ENCODE data around the gene IMPG1.

Gene IMPG1

DNA sequence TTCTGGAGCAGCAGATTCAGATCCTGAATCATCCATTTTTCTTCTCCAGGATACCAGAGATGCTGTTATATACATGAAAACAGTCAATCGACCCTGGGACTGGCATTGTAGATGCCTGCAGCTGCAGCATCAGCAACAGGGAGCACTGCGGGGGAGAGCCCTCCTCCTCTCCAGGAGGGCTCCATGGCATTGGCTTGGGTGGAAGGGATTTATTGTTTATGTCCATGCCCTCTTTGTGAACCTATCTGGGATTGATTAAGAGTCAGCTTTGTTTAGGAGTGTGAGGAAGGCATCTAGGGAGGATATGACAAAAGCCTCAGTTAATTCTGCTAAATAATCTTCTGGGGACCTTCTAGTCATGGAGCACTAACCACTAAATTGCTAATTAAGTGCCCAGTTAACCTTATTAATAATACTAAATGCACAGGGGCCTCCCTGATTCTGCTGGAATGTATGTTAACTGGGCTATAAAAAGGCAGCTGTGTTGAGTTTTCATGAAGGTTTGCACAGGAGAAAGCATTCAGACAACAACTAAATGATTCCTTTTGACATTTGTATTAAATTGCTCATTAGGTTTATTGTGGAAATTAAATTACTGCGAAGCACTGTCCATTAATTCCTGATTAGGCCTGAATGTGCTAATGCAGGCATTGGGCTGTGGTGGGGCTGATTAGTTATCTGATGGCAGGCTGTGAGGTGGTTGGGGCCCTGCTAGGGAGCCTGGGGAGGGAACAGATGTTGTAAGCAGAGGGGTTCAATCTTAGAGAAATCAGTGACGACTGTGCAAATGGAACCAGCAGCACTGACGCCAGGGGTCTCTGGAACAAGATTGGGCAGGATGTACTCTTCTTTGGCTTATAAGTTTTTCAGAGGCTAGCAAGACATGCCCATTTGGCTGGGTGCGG is 57.6 kb downstream of the IMPG1 start:
- H2BK15ac ChIP-seq (ENCODE audit: low read depth, poor library complexity, severe bottlenecking): no peak overlapping the region

DNA sequence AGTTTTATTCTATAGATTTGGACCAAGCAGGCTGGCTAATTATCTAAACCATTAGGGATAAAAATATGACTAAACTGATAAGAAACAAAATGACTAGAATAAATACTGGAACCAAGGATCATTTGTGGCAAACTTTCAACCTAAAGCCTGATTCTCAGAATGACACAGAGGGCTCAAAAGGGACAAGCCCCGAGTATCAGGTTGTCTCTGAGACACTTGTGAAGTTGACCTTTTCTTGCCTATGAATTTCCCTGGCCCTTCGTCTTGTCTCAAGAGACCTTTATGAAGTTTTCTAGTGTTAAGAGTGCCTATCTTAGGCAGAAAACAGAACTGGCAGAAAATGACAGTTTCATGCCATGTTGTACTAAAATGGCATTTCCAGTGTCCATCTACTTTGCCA is 68.3 kb downstream of the IMPG1 start:
- H2BK5ac ChIP-seq (ENCODE audit: low read depth, low read length, poor library complexity, severe bottlenecking): no peak overlapping the region
- no peaks in the 10 kb centered on the region for H3K36me3 ChIP-seq (ENCODE audit: control insufficient read depth in 1 of 2, insufficient read depth in 2 of 2, low read depth in 1 of 2, low read length in 2 of 2)
- no peak overlapping the region for H3K4ac ChIP-seq (ENCODE audit: low read depth in 1 of 2, low read length in 2 of 2)
- H2AFZ ChIP-seq (ENCODE audit: low read depth, low read length): no peak overlapping the region
- no peaks in the 10 kb centered on the region for H3K4me1 ChIP-seq (ENCODE audit: control insufficient read depth, insufficient read depth, low read depth, low read length)
- no peak overlapping the region for H3K14ac ChIP-seq (ENCODE audit: low read length in 2 of 2)
- H3K9me3 ChIP-seq (ENCODE audit: control insufficient read depth, low read length): no peaks in the 10 kb centered on the region
- H3K18ac ChIP-seq (ENCODE audit: low read depth in 1 of 2, low read length in 2 of 2): no peak overlapping the region
- no peak overlapping the region for H2BK15ac ChIP-seq (ENCODE audit: low read depth, poor library complexity, severe bottlenecking)
- H3K27ac ChIP-seq (ENCODE audit: low read length, poor library complexity, severe bottlenecking): no peak overlapping the region
- no peak overlapping the region for H2BK120ac ChIP-seq (ENCODE audit: low read depth, low read length)
- no peak overlapping the region for H3K9ac ChIP-seq (ENCODE audit: low read length)
- H3K79me1 ChIP-seq (replicated peaks; ENCODE audit: low read length, poor library complexity, severe bottlenecking): no peaks in the 10 kb centered on the region
- no peak overlapping the region for H3K4me2 ChIP-seq (ENCODE audit: low read length, poor library complexity, severe bottlenecking)
- no peak overlapping the region for H3K4me3 ChIP-seq (ENCODE audit: insufficient read depth in 1 of 2, low read depth in 1 of 2, low read length in 2 of 2)
- WGBS: 82% methylated on average over 2 of the region's 2 CpGs
- H2BK12ac ChIP-seq (ENCODE audit: low read length in 2 of 2): no peak overlapping the region
- no peak for DNase-seq
- H3K23ac ChIP-seq (ENCODE audit: low read length in 2 of 2): no peak overlapping the region
- no peak overlapping the region for H4K8ac ChIP-seq (ENCODE audit: low read length)
- no peak overlapping the region for H4K91ac ChIP-seq (ENCODE audit: low read length)
- H2AK5ac ChIP-seq (ENCODE audit: low read length, severe bottlenecking): no peak overlapping the region
- no peaks in the 10 kb centered on the region for H3K27me3 ChIP-seq (ENCODE audit: control insufficient read depth in 1 of 2, insufficient read depth in 1 of 2, low read length in 2 of 2)

More for the DNA sequence above, 57.6 kb downstream of the IMPG1 start:
- no peak overlapping the region for H2AK5ac ChIP-seq (ENCODE audit: low read length, severe bottlenecking)
- no peak overlapping the region for H2BK12ac ChIP-seq (ENCODE audit: low read length in 2 of 2)
- H3K18ac ChIP-seq (ENCODE audit: low read depth in 1 of 2, low read length in 2 of 2): no peak overlapping the region
- H3K36me3 ChIP-seq (ENCODE audit: control insufficient read depth in 1 of 2, insufficient read depth in 2 of 2, low read depth in 1 of 2, low read length in 2 of 2): no peaks in the 10 kb centered on the region
- H4K91ac ChIP-seq (ENCODE audit: low read length): no peak overlapping the region
- no peak overlapping the region for H3K4me3 ChIP-seq (ENCODE audit: insufficient read depth in 1 of 2, low read depth in 1 of 2, low read length in 2 of 2)
- H3K4me1 ChIP-seq (ENCODE audit: control insufficient read depth, insufficient read depth, low read depth, low read length): no peaks in the 10 kb centered on the region
- H3K23ac ChIP-seq (ENCODE audit: low read length in 2 of 2): no peak overlapping the region
- H3K4ac ChIP-seq (ENCODE audit: low read depth in 1 of 2, low read length in 2 of 2): no peak overlapping the region
- WGBS: 81% methylated on average over 6 of the region's 6 CpGs
- no peak overlapping the region for H2BK120ac ChIP-seq (ENCODE audit: low read depth, low read length)
- H2AFZ ChIP-seq (ENCODE audit: low read depth, low read length): no peak overlapping the region
- no peak for DNase-seq
- no peaks in the 10 kb centered on the region for H3K27me3 ChIP-seq (ENCODE audit: control insufficient read depth in 1 of 2, insufficient read depth in 1 of 2, low read length in 2 of 2)
- no peak overlapping the region for H2BK5ac ChIP-seq (ENCODE audit: low read depth, low read length, poor library complexity, severe bottlenecking)
- H3K79me1 ChIP-seq (replicated peaks; ENCODE audit: low read length, poor library complexity, severe bottlenecking): no peaks in the 10 kb centered on the region
- H3K27ac ChIP-seq (ENCODE audit: low read length, poor library complexity, severe bottlenecking): no peak overlapping the region
- no peaks in the 10 kb centered on the region for H3K9me3 ChIP-seq (ENCODE audit: control insufficient read depth, low read length)
- H4K8ac ChIP-seq (ENCODE audit: low read length): no peak overlapping the region
- H3K14ac ChIP-seq (ENCODE audit: low read length in 2 of 2): no peak overlapping the region
- H3K9ac ChIP-seq (ENCODE audit: low read length): no peak overlapping the region
- H3K4me2 ChIP-seq (ENCODE audit: low read length, poor library complexity, severe bottlenecking): no peak overlapping the region

DNA sequence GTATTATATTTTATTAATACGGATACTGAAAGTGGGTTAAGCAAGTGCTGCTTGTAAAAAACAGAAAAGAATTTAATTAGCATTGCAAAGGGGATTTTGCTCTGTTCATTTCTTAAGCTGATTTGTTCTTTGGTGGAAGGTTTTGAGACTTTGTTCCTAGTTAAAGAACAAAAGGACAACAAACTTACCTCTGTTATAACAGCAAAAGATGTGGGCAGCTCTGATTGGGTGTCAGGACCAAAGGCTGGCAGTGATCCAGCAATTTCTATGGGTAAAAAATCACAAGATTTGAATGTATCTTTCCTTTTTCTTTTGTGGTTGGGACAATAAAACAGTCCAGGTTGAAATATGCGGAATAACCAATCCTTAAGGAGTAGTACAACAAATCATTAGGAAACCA is 68.8 kb downstream of the IMPG1 start:
- Histone ChIP-seq H3K18ac (ENCODE audit: low read depth in 1 of 2, low read length in 2 of 2) (no peak overlapping the region), H2BK12ac (ENCODE audit: low read length in 2 of 2) (no peak overlapping the region), H3K4me1 (ENCODE audit: control insufficient read depth, insufficient read depth, low read depth, low read length) (no peaks in the 10 kb centered on the region), H3K9ac (ENCODE audit: low read length) (no peak overlapping the region), H3K36me3 (ENCODE audit: control insufficient read depth in 1 of 2, insufficient read depth in 2 of 2, low read depth in 1 of 2, low read length in 2 of 2) (no peaks in the 10 kb centered on the region), H2AK5ac (ENCODE audit: low read length, severe bottlenecking) (no peak overlapping the region), H3K27ac (ENCODE audit: low read length, poor library complexity, severe bottlenecking) (no peak overlapping the region), H3K4ac (ENCODE audit: low read depth in 1 of 2, low read length in 2 of 2) (no peak overlapping the region), H2BK5ac (ENCODE audit: low read depth, low read length, poor library complexity, severe bottlenecking) (no peak overlapping the region), H2AFZ (ENCODE audit: low read depth, low read length) (no peak overlapping the region), H4K91ac (ENCODE audit: low read length) (no peak overlapping the region), H4K8ac (ENCODE audit: low read length) (no peak overlapping the region), H2BK15ac (ENCODE audit: low read depth, poor library complexity, severe bottlenecking) (no peak overlapping the region), H3K4me3 (ENCODE audit: insufficient read depth in 1 of 2, low read depth in 1 of 2, low read length in 2 of 2) (no peak overlapping the region), H2BK120ac (ENCODE audit: low read depth, low read length) (no peak overlapping the region), H3K4me2 (ENCODE audit: low read length, poor library complexity, severe bottlenecking) (no peak overlapping the region), H3K14ac (ENCODE audit: low read length in 2 of 2) (no peak overlapping the region), H3K9me3 (ENCODE audit: control insufficient read depth, low read length) (no peaks in the 10 kb centered on the region), H3K79me1 (replicated peaks; ENCODE audit: low read length, poor library complexity, severe bottlenecking) (no peaks in the 10 kb centered on the region), H3K23ac (ENCODE audit: low read length in 2 of 2) (no peak overlapping the region), H3K27me3 (ENCODE audit: control insufficient read depth in 1 of 2, insufficient read depth in 1 of 2, low read length in 2 of 2) (no peaks in the 10 kb centered on the region)
- 96% methylated on average over 2 of the region's 2 CpGs for WGBS
- DNase-seq: no peak

DNA sequence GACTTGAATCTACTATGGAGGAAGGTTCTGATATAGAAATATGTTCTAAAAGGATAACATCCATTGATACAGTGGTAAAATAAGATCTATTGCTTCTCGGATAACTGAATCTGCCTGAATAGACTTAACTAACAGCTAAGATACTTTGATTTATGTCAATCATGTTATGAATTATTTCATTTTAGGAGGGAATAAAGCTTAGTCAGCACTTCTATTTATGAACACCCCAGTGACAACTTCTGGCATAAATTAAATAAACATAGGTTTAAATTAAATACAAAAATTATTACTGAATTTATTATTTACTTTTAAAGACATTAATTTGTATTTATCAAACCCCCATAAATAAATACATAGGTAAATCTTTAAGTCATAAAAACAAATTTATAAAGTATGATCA is 69.3 kb downstream of the IMPG1 start:
- Histone ChIP-seq H4K91ac (ENCODE audit: low read length) (no peak overlapping the region), H3K14ac (ENCODE audit: low read length in 2 of 2) (no peak overlapping the region), H2BK120ac (ENCODE audit: low read depth, low read length) (no peak overlapping the region), H2BK15ac (ENCODE audit: low read depth, poor library complexity, severe bottlenecking) (no peak overlapping the region), H3K18ac (ENCODE audit: low read depth in 1 of 2, low read length in 2 of 2) (no peak overlapping the region), H3K9me3 (ENCODE audit: control insufficient read depth, low read length) (no peaks in the 10 kb centered on the region), H3K27ac (ENCODE audit: low read length, poor library complexity, severe bottlenecking) (no peak overlapping the region), H2BK5ac (ENCODE audit: low read depth, low read length, poor library complexity, severe bottlenecking) (no peak overlapping the region), H4K8ac (ENCODE audit: low read length) (no peak overlapping the region), H3K36me3 (ENCODE audit: control insufficient read depth in 1 of 2, insufficient read depth in 2 of 2, low read depth in 1 of 2, low read length in 2 of 2) (no peaks in the 10 kb centered on the region), H3K23ac (ENCODE audit: low read length in 2 of 2) (no peak overlapping the region), H3K9ac (ENCODE audit: low read length) (no peak overlapping the region), H3K4me1 (ENCODE audit: control insufficient read depth, insufficient read depth, low read depth, low read length) (no peaks in the 10 kb centered on the region), H2AFZ (ENCODE audit: low read depth, low read length) (no peak overlapping the region), H2AK5ac (ENCODE audit: low read length, severe bottlenecking) (no peak overlapping the region), H3K79me1 (replicated peaks; ENCODE audit: low read length, poor library complexity, severe bottlenecking) (no peaks in the 10 kb centered on the region), H3K4me3 (ENCODE audit: insufficient read depth in 1 of 2, low read depth in 1 of 2, low read length in 2 of 2) (no peak overlapping the region), H3K27me3 (ENCODE audit: control insufficient read depth in 1 of 2, insufficient read depth in 1 of 2, low read length in 2 of 2) (no peaks in the 10 kb centered on the region), H3K4ac (ENCODE audit: low read depth in 1 of 2, low read length in 2 of 2) (no peak overlapping the region), H3K4me2 (ENCODE audit: low read length, poor library complexity, severe bottlenecking) (no peak overlapping the region), H2BK12ac (ENCODE audit: low read length in 2 of 2) (no peak overlapping the region)
- no peak for DNase-seq
- no CpG with 5 or more reads among the region's 1 CpG for WGBS

All from mesenchymal stem cell (in vitro differentiated cells and primary cell).